GM18508 (cell line): ENCODE measurements around the gene PRG3.
"Not testable (repeated sequence)": the region's sequence is repeated elsewhere in the genome, so short reads cannot be mapped to it uniquely, and the experiment has no call there.

Source experiments
- ATAC-seq: cut with Tn5 transposase; IDR thresholded peaks from one replicate; pipeline ENCODE4 v1.9.1; 2021; ENCODE audit warnings: moderate number of reproducible peaks; ENCODE audit not compliant: insufficient read depth, unreplicated experiment

Gene PRG3

GRCh38 chr11:57345555-57346211 is 35.3 kb downstream of the PRG3 start:
- no peak for ATAC-seq

- ATAC-seq: no peak
These were observed 36.1 kb downstream of the PRG3 start for GRCh38 chr11:57344826-57345225.

GRCh38 chr11:57343825-57344224 is 37.1 kb downstream of the PRG3 start:
- no peak for ATAC-seq

DNA sequence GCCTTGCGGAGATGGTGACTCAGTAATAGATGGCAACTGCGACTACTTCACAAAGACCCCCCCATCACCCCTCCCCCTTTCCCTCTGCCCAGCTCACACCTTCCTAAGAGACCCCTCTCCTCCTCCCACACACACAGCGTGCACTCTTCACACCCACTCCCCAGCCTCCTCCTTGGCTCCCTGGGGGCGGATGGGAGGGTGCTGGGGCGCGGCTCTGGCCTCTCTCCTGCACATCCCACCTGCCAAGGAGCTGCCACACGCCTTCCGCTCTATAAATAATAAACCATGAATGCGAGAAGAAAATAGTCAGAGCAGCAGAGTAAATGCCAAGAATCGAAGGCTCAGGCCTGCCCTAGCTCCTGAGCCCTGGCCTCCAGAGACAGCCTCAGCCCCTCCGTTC is 38.2 kb downstream of the PRG3 start:
- no peak for ATAC-seq

- ATAC-seq: no peak
These were observed 39.6 kb downstream of the PRG3 start for GRCh38 chr11:57341250-57341808.

DNA sequence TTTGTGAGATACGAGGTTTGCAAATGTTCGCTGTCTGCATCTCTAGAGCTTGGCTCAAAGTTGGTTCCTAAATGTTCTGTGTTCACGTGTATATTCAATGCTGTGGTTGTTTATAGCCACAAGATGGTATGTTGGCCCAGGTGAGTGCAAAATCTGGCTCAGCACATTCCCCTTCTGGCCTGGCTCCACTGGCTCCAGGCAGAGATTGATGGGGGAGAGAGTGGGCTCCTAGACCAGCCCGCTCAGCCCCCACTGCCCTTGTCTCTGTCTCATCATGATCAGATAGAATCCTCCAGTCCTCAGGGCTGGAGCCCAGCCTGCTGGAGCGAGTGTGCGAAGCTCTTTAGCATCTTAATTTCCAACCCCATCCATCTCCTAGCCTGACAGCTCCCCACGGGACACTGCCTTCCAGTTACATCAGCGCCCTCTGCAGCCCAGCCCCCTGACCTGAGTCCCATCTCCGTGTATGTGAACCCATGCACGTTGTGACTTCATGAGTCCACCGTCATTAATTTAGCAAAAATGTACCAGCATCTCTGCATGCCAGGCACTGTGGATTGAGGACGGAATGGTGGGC is 40.8 kb downstream of the PRG3 start:
- no peak for ATAC-seq

DNA sequence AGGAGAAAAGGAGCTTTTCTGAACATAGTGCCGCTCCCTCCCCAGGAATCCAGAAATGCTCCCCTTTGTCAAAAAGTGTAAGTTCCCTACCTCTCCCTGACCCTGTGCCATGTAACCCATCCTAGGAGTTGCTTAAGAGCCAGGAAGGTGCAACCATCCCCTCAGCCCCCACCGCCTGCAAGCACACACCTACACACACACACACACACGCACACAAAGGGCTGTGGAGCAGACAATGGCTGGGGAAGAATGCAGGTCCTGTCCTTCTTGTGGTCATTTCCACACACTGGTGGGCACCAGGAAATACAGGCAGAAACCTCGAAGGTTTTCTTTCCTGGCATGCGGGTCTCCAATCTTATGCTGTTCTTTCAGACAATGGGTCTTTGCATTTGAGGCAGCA is 41.6 kb downstream of the PRG3 start:
- no peak for ATAC-seq

GRCh38 chr11:57338142-57338541 is 42.8 kb downstream of the PRG3 start, which contains the start of gene P2RX3:
TSS of gene P2RX3 (plus strand) at chr11:57338352. CDS start at chr11:57338551, 199 bp downstream.
- ATAC-seq: no peak

- ATAC-seq: not testable (repeated sequence)
These were observed 44.1 kb downstream of the PRG3 start for GRCh38 chr11:57336856-57337255.

- ATAC-seq: no peak
These were observed 44.8 kb downstream of the PRG3 start for GRCh38 chr11:57336111-57336666.

DNA sequence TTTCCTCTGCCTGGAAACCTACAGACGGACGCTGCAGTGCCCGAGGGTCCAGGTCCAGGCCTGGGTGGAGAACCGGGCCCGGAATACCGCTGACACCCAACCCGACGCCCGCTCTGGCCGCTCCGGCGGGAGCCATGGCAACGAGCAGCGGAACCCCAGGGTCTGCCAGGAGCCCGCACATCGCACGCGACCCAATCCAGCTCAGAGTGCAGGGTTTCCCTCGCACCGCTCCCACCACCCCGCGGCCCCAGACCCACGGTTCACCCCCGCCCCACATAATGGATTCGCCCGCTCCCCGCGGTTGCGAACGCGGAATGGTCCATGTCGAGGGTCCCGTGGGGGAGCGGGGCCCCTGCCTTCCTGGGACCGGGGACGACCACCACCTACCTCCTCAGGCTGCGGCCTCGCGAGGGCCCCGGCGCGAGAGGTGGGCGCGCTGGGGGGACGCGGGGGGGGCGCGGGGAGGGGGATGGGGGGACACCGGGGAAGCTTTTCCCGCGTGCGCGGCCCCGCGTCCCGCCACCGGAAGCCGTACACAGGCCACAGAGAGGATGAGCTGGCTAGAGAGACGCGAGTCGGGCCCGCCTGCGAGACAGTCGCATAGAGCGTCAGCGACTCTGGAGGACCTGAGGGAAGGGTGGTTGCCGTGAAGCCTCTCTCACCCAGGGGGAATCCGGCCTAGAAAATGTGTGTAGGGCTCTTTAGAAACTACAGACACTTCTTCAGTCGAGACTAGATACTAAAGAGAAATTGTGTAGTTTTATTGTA is 45.4 kb downstream of the PRG3 start, which contains the start of gene SSRP1:
SSRP1 (minus strand) TSS at position 550 of the 768 bp plus-strand sequence. CDS start 771 bp downstream, outside the sequence.
- peak; percentile 89 for ATAC-seq

DNA sequence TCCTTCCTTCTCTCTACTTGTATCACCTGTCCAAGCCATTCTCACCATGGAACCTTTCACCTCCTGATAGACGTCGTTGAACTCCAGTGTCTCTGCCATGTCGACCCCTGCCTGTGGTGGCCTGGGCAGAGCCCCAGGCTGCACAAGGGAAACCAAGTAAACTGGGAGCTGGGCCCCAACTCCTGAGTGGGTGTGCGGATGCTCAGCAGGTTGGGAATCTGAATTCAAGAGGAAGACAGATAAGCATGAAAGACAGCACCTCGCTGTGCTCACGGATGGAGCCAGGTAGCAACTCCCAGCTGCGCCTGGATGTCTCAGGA is 46.0 kb downstream of the PRG3 start:
- no peak for ATAC-seq

DNA sequence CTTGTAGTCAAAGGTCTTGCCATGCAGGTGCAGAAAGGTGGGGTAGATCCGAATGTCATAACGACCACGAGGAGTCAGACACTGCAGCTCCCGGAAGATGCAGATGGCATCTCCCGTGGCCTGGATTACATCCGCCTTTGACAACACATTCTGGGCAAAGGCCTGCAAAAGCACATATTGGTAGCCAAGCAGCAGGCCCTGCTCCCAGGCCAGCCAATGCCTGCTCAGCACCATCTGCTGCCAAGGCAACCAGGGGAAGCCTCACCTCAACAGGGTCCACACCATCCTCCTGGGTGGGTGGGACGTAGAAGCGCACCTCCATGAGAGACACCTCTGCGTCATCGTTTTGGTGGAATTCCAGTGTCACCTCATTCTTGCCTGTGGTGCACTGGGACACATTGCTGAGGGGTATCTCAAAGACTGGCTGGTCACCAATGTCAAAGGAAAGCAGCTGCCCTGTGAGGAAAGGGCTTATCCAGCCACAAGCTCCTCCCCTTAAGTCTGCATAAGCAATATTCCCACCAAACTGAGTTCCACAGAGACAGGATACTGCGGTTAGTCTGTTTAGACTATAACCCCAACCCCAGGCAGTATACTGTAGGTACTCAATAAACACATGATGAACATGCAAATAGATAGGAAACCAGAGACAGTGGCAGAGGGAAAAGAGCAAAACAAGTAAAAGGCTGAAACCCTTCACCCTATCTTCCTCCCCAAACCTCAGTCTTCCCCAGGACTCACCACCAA is 48.1 kb downstream of the PRG3 start:
- ATAC-seq: no peak

- ATAC-seq: no peak
These were observed 49.2 kb downstream of the PRG3 start for GRCh38 chr11:57331720-57332119.

DNA sequence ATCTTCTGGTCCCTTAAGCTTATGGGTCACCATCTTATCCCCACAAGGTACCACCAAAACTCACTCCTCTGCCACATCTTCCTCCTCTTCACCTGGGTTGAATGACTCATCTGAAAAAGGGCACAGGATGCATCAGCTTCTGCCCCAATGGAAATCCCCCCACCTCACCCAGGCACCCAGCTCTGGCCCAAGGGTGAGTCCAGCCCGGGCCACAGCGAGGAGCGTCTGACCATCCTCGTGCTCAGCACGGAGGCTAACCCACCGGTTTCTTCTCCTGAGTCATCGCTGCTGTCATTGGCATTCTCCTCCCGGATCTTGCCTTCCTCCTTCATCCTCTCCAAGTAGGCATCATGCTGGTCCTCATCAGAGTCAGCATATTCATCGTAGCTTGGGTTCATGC is 50.9 kb downstream of the PRG3 start:
- no peak for ATAC-seq

- no peak for ATAC-seq
These were observed 53.2 kb downstream of the PRG3 start for GRCh38 chr11:57327721-57328120.
